Stomach (tissue), 4 donors: ENCODE results near the gene CCDC184.

Source experiments
- CTCF ChIP-seq, 7 experiments: fragments of 450-650 bp in 4 of 7; fragments of 200-600 bp in 3 of 7; sonication (generic) in 3 of 7; IDR thresholded peaks; one replicate each; pipeline ENCODE4 v1.5.1; 2016 to 2019; ENCODE audit warnings: antibody characterized with exemption in 7 of 7, control low read depth in 2 of 7, mild to moderate bottlenecking in 1 of 7
- EP300 ChIP-seq: sonication (generic); formaldehyde crosslinking; IDR thresholded peaks from one replicate; pipeline ENCODE4 v1.6.1; 2017; ENCODE audit warnings: antibody characterized with exemption
- POLR2A ChIP-seq, 4 donors: fragments of 450-650 bp; IDR thresholded peaks; one replicate each; pipeline ENCODE4 v1.6.1; 2016; ENCODE audit warnings: antibody characterized with exemption in 4 of 4, control low read depth in 2 of 4, mild to moderate bottlenecking in 1 of 4, moderate library complexity in 1 of 4
- POLR2AphosphoS5 ChIP-seq, 3 donors: sonication (generic); formaldehyde crosslinking; IDR thresholded peaks; one replicate each; pipeline ENCODE4 v1.6.1; 2016; ENCODE audit warnings: antibody characterized with exemption in 3 of 3

GRCh38 chr12:48175613-48176416 is 7.6 kb upstream of the CCDC184 start:
- no peak for TF ChIP-seq CTCF (IDR thresholded peaks at IDR 0.05)
- TF ChIP-seq POLR2A (IDR thresholded peaks at IDR 0.05) = no peak
- TF ChIP-seq EP300 = no peak
- TF ChIP-seq POLR2AphosphoS5 (IDR thresholded peaks at IDR 0.05) = no peak
